ENCODE data around the gene LCP2. TPM values are rescaled to one million over a fixed set of nuclear protein-coding genes. Genes with fewer than 3 reads are reported as not detected.

The LCP2 gene
- total RNA-seq, 1 experiment from 2014 or later: not detected

DNA sequence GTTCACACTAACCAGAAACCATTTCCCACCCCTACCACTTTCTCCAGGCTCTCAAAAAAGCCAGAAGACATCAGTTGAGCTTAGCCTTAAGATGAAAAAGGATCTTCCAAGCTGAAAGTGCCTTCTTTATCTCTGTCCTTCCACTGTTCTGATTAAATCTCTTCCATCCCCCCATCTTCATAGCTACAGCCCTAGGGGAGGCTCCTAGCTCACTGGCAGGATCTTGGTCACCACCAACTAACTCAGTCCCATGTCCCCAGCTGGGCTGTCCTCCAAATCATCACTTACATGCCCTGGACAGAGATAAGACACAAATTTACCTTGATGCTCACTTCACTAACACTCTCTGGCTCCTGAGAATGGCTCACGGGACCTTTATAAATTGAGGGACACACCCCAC, 14.3 kb downstream of the LCP2 start:
- intact Hi-C loops (cut with micrococcal nuclease; ENCODE audit: unreplicated experiment): no loop called here
- BruUV-seq (replicated peaks): no TSS peak
- Mint-ChIP-seq H3K36me3 (ENCODE audit: insufficient read depth, unreplicated experiment) (no peaks in the 10 kb centered on the region), H3K27ac (ENCODE audit: unreplicated experiment) (no peak overlapping the region), H3K27me3 (ENCODE audit: insufficient read depth, unreplicated experiment) (peaks cover 18% of the 10 kb centered on the region), H3K9me3 (ENCODE audit: unreplicated experiment) (no peaks in the 10 kb centered on the region), H3K4me1 (ENCODE audit: low read depth, unreplicated experiment) (no peaks in the 10 kb centered on the region), H3K4me3 (ENCODE audit: unreplicated experiment) (no peak overlapping the region)
- Histone ChIP-seq H3K4me3 (ENCODE audit: low read depth, low read length) (no peak overlapping the region), H3K27me3 (replicated peaks; ENCODE audit: control insufficient read depth, insufficient read depth, low read length) (no peaks in the 10 kb centered on the region), H3K36me3 (ENCODE audit: control insufficient read depth, insufficient read depth, low read length) (no peaks in the 10 kb centered on the region), H3K9me3 (no peaks in the 10 kb centered on the region), H3K4me1 (no peaks in the 10 kb centered on the region)
- DNase-seq: no peak
- TF ChIP-seq, protein P1, sequence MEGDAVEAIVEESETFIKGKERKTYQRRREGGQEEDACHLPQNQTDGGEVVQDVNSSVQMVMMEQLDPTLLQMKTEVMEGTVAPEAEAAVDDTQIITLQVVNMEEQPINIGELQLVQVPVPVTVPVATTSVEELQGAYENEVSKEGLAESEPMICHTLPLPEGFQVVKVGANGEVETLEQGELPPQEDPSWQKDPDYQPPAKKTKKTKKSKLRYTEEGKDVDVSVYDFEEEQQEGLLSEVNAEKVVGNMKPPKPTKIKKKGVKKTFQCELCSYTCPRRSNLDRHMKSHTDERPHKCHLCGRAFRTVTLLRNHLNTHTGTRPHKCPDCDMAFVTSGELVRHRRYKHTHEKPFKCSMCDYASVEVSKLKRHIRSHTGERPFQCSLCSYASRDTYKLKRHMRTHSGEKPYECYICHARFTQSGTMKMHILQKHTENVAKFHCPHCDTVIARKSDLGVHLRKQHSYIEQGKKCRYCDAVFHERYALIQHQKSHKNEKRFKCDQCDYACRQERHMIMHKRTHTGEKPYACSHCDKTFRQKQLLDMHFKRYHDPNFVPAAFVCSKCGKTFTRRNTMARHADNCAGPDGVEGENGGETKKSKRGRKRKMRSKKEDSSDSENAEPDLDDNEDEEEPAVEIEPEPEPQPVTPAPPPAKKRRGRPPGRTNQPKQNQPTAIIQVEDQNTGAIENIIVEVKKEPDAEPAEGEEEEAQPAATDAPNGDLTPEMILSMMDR (IDR thresholded peaks at IDR 0.05; ENCODE audit: insufficient read depth in 1 of 2, low read depth in 1 of 2, low read length in 1 of 2, severe bottlenecking in 1 of 2, unreplicated experiment in 1 of 2): no peak
- ChIA-PET CTCF (no interaction called here), POLR2A (no interaction called here)

DNA sequence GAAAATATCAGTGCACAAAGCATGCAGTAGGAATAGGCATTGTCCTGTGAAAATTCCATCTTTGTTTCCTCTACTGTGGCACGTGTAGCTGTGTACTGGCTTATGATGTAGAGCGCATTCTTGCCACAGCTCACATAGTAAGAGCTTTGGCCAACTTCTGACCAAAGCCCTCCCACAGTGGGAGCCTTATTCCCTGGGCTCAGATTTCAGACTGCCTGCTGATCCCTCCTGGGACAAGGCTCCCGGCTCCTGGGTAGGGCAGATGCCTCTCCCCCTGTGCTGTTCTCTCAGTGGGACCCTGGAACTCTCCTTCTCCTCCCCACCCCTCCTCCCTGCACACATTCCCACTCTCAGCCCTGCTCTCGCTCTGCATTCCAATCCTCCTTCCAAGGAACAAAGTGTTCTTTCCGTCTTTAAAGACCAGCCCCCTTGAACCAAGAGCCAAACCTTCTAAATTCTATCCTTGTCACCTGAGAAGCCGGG, 17.5 kb downstream of the LCP2 start:
- Histone ChIP-seq H3K9me3 (no peaks in the 10 kb centered on the region), H3K4me3 (ENCODE audit: low read depth, low read length) (no peak overlapping the region), H3K4me1 (no peaks in the 10 kb centered on the region), H3K36me3 (ENCODE audit: control insufficient read depth, insufficient read depth, low read length) (no peaks in the 10 kb centered on the region), H3K27me3 (replicated peaks; ENCODE audit: control insufficient read depth, insufficient read depth, low read length) (no peaks in the 10 kb centered on the region; the same call in 1 of the 2 replicates)
- H3K9me3 Mint-ChIP-seq (ENCODE audit: unreplicated experiment): no peaks in the 10 kb centered on the region
- H3K36me3 Mint-ChIP-seq (ENCODE audit: insufficient read depth, unreplicated experiment): no peaks in the 10 kb centered on the region
- no TSS peak for BruUV-seq (replicated peaks)
- intact Hi-C loops (cut with micrococcal nuclease; ENCODE audit: unreplicated experiment): no loop called here
- no peak overlapping the region for H3K4me3 Mint-ChIP-seq (ENCODE audit: unreplicated experiment)
- H3K27me3 Mint-ChIP-seq (ENCODE audit: insufficient read depth, unreplicated experiment): peaks cover 25% of the 10 kb centered on the region
- TF ChIP-seq, protein P1 (IDR thresholded peaks at IDR 0.05; ENCODE audit: insufficient read depth in 1 of 2, low read depth in 1 of 2, low read length in 1 of 2, severe bottlenecking in 1 of 2, unreplicated experiment in 1 of 2): no peak
- no peak for DNase-seq
- H3K27ac Mint-ChIP-seq (ENCODE audit: unreplicated experiment): no peak overlapping the region
- POLR2A ChIA-PET: no interaction called here
- no peaks in the 10 kb centered on the region for H3K4me1 Mint-ChIP-seq (ENCODE audit: low read depth, unreplicated experiment)
- CTCF ChIA-PET: no interaction called here

DNA sequence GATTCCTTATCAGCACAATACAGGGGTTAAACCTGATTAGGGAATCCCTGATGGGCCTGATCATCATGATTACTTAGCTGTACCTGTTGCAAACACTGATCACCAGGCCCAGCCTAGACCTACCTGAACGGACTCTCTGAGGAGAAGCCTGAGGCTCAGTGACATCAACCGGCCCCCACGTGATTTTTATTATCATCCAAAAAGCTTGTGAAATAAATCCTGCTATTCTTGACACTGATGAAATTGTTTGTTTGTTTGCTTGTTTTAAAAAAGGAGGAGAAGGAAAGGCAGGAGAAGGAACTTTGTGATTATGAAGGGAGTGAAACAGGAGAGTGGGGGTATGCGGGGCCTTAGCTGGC, 18.1 kb downstream of the LCP2 start:
- Mint-ChIP-seq H3K9me3 (ENCODE audit: unreplicated experiment) (no peaks in the 10 kb centered on the region), H3K27me3 (ENCODE audit: insufficient read depth, unreplicated experiment) (peaks cover 23% of the 10 kb centered on the region), H3K27ac (ENCODE audit: unreplicated experiment) (no peak overlapping the region), H3K36me3 (ENCODE audit: insufficient read depth, unreplicated experiment) (no peaks in the 10 kb centered on the region), H3K4me3 (ENCODE audit: unreplicated experiment) (no peak overlapping the region), H3K4me1 (ENCODE audit: low read depth, unreplicated experiment) (no peaks in the 10 kb centered on the region)
- Histone ChIP-seq H3K9me3 (no peaks in the 10 kb centered on the region), H3K36me3 (ENCODE audit: control insufficient read depth, insufficient read depth, low read length) (no peaks in the 10 kb centered on the region), H3K4me3 (ENCODE audit: low read depth, low read length) (no peak overlapping the region), H3K4me1 (no peaks in the 10 kb centered on the region), H3K27me3 (replicated peaks; ENCODE audit: control insufficient read depth, insufficient read depth, low read length) (no peaks in the 10 kb centered on the region; the same call in 1 of the 2 replicates)
- TF ChIP-seq, protein P1 (IDR thresholded peaks at IDR 0.05; ENCODE audit: insufficient read depth in 1 of 2, low read depth in 1 of 2, low read length in 1 of 2, severe bottlenecking in 1 of 2, unreplicated experiment in 1 of 2): no peak
- CTCF ChIA-PET: no interaction called here
- POLR2A ChIA-PET: no interaction called here
- DNase-seq: no peak
- intact Hi-C loops (cut with micrococcal nuclease; ENCODE audit: unreplicated experiment): no loop called here
- no TSS peak for BruUV-seq (replicated peaks)
